ENCODE results near the gene CLASP2. TPM values are rescaled to one million over a fixed set of nuclear protein-coding genes. Genes with fewer than 3 reads are reported as not detected.
"Not testable (repeated sequence)": the region's sequence is repeated elsewhere in the genome, so short reads cannot be mapped to it uniquely, and the experiment has no call there.

The CLASP2 gene
- total RNA-seq, 2 donors from 2014 or later: 37.2 to 41.2 TPM

GRCh38 chr3:33496449-33496848, 221.6 kb downstream of the CLASP2 start:
- DNase-seq (no peak), ATAC-seq (no peak)
- intact Hi-C loops (cut with DNase I, micrococcal nuclease): no loop called here

- ATAC-seq (no peak), DNase-seq (no peak)
- intact Hi-C loops (cut with DNase I, micrococcal nuclease): no loop called here
Measured at GRCh38 chr3:33491721-33492120, 226.3 kb downstream of the CLASP2 start.

- ATAC-seq (no peak), DNase-seq (no peak)
- intact Hi-C loops (cut with DNase I, micrococcal nuclease): no loop called here
Measured at GRCh38 chr3:33490641-33491241, 227.3 kb downstream of the CLASP2 start.

GRCh38 chr3:33488683-33489082, 229.4 kb downstream of the CLASP2 start:
- intact Hi-C loops (cut with DNase I, micrococcal nuclease): no loop called here
- no peak for DNase-seq
- no peak for ATAC-seq

- intact Hi-C loops (cut with DNase I, micrococcal nuclease): no loop called here
- no peak for DNase-seq
- no peak for ATAC-seq
Measured at GRCh38 chr3:33488246-33488645, 229.8 kb downstream of the CLASP2 start.

GRCh38 chr3:33482111-33482521, 235.9 kb downstream of the CLASP2 start:
- ATAC-seq: peak; percentile 77
- no peak for DNase-seq
- intact Hi-C loops (cut with DNase I, micrococcal nuclease): no loop called here

- DNase-seq: no peak
- no peak for ATAC-seq
- intact Hi-C loops (cut with DNase I, micrococcal nuclease): no loop called here
Measured at GRCh38 chr3:33474896-33475295, 243.2 kb downstream of the CLASP2 start.

GRCh38 chr3:33473813-33474212, 244.2 kb downstream of the CLASP2 start:
- no peak for DNase-seq
- intact Hi-C loops (cut with DNase I, micrococcal nuclease): no loop called here
- ATAC-seq: no peak

- DNase-seq (no peak), ATAC-seq (no peak)
- intact Hi-C loops (cut with DNase I, micrococcal nuclease): no loop called here
Measured at GRCh38 chr3:33467786-33468185, 250.3 kb downstream of the CLASP2 start.

GRCh38 chr3:33461097-33461496, 257.0 kb downstream of the CLASP2 start:
- intact Hi-C loops (cut with DNase I, micrococcal nuclease): no loop called here
- no peak for DNase-seq

GRCh38 chr3:33459577-33459976, 258.5 kb downstream of the CLASP2 start:
- intact Hi-C loops (cut with DNase I, micrococcal nuclease); ATAC-seq; DNase-seq: not testable (repeated sequence)

More at GRCh38 chr3:33461097-33461496, 257.0 kb downstream of the CLASP2 start:
- no peak for ATAC-seq

- DNase-seq (no peak), ATAC-seq (no peak)
- intact Hi-C loops (cut with DNase I, micrococcal nuclease): no loop called here
Measured at GRCh38 chr3:33458446-33458845, 259.6 kb downstream of the CLASP2 start.

GRCh38 chr3:33456756-33457155, 261.3 kb downstream of the CLASP2 start:
- ATAC-seq (no peak), DNase-seq (no peak)
- intact Hi-C loops (cut with DNase I, micrococcal nuclease): no loop called here

GRCh38 chr3:33453331-33453761, 264.7 kb downstream of the CLASP2 start:
- ATAC-seq (no peak), DNase-seq (no peak)
- intact Hi-C loops (cut with DNase I, micrococcal nuclease): no loop called here

GRCh38 chr3:33451994-33452393, 266.1 kb downstream of the CLASP2 start:
- intact Hi-C loops (cut with DNase I, micrococcal nuclease); DNase-seq; ATAC-seq: not testable (repeated sequence)

GRCh38 chr3:33447958-33448357, 270.1 kb downstream of the CLASP2 start:
- ATAC-seq (no peak), DNase-seq (no peak)
- intact Hi-C loops (cut with DNase I, micrococcal nuclease): no loop called here

GRCh38 chr3:33447256-33447625, 270.8 kb downstream of the CLASP2 start:
- DNase-seq; intact Hi-C loops (cut with DNase I, micrococcal nuclease); ATAC-seq: not testable (repeated sequence)
